HG02970 (cell line): Measurements from ENCODE around the gene ZNF785.
"Not testable (repeated sequence)": the region's sequence is repeated elsewhere in the genome, so short reads cannot be mapped to it uniquely, and the experiment has no call there.

Source experiments
- ATAC-seq: cut with Tn5 transposase; IDR thresholded peaks from one replicate; pipeline ENCODE4 v1.9.1; 2021; ENCODE audit warnings: mild to moderate bottlenecking, moderate library complexity, moderate number of reproducible peaks; ENCODE audit not compliant: unreplicated experiment, low FRiP score

ZNF785 gene

GRCh38 chr16:30585400-30586191 is at the start of gene ZNF785:
ZNF785 (minus strand) TSS chr16:30585697; CDS start chr16:30585611, 86 bp downstream.
- ATAC-seq = peak; percentile 86

DNA sequence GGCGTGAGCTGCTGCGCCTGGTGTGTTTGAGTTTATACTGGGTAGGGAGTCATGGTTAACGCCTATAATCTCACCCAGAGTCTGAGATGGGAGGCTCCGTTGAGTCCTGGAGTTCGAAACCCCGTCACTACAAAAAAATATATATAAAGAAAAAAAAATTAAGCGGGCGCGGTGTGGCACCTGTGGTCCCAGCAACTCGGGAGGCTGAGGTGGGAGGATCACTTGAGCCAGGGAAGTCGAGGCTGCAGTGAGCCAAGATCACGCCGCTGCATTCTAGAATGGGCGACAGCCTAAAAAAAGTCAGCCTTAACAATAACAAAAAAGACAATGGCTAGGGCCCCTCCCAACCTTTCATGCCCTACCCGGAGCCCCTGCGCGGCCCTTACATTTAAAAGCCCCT is 48.0 kb upstream of the ZNF785 start:
- no peak for ATAC-seq

- not testable (repeated sequence) for ATAC-seq
Measured at GRCh38 chr16:30632454-30632853, 47.0 kb upstream of the ZNF785 start.

GRCh38 chr16:30628628-30629540 is 43.4 kb upstream of the ZNF785 start:
- ATAC-seq = no peak

GRCh38 chr16:30626236-30626635 is 40.7 kb upstream of the ZNF785 start:
- no peak for ATAC-seq

DNA sequence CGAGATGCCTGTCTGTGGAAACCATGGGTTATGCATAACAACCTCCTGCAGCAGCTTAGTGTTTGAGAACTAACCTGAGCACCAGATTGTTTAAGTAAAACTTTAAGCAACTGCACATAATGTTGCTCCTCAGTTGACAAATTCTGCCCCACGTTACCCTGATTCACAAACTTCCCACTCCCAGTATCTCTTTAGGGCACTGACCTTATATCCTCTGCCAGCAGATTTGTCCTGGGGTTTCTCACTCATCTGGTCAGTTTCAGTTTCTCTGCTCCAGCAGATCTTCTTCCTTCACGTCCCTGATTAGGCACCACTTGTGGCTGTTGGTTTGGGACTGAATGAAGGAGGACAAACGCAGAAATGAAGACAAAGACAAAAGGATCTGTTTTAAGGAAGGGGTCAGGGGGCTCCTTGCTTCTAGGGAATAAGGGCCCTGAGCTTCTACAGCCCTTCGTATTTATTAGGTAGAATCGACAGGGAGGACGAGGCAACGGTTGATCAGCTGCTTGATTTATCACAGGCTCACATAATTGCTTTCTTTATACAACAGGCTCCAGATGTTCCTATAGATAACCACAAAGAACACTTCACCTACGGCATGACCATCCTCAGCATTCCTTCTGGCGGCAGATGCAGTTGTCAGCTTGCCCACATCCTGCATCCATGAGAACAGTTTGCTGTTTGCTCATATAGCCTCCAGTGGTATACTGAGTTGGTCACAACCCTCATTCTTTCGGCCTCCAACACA is 38.2 kb upstream of the ZNF785 start:
- ATAC-seq = no peak

DNA sequence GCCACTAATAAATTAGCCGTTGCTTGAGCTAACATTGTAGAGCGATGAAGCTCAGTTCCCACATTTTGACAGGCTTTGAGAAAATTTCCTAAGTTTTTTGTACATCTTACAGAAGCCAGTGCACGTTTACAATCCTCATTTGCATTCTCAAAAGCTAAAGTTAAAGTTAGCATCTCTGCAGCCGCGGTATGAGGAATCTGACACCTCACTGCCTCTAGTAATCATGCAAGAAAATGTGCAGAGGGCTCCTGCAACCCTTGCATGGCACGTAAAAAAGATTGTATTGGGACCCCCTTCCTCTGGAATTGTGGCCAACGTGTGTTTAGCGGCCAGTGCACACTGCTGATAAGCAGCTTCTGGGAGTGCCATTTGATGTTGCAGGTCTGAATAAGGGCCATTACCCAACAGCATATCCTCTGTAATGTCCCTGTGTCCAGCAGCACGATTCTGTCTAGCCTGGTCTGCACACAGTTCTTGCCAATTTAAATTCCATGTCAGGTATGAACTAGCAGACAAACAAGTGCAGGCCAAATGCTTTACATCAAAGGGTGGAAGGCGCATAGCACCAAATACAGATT is 37.0 kb upstream of the ZNF785 start:
- ATAC-seq = no peak

DNA sequence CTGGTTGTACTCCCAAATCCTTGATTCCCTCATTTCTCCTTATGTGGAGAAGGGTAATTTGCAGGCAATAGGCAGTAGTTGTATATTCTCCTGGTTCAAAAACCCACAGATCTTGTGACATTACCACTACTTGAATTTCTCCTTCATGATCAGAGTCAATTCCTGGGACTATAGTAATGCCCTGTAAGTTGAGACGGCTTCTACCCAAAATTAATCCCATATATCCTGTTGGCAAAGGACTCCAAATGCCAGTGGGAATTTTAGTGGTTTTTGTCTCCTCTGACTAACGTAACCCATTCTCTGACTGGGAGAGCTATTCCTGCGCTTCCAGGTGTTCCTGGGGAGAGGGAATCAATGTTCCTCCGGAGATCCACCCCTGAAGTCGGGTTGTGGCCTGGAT is 36.3 kb upstream of the ZNF785 start:
- no peak for ATAC-seq

GRCh38 chr16:30620169-30620568 is 34.7 kb upstream of the ZNF785 start:
- no peak for ATAC-seq

GRCh38 chr16:30619638-30620037 is 34.1 kb upstream of the ZNF785 start:
- no peak for ATAC-seq

DNA sequence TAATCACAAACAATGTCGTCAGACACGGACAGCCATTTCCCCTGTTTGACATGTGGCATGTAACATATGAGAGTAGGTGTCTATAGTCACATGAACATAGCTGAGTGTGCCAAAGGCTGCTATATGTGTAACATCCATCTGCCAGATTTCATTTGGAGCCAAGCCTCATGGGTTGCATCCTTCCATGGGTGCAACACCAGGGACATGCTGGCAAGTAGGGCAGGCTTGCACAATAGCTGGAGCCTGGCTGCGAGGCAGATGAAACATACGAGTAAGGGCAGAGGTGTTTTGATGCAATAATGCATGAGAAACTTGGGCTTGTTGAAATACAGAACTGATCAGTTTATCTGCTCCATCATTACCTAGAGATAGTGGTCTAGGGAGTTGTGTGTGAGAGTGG is 33.7 kb upstream of the ZNF785 start:
- ATAC-seq = no peak

GRCh38 chr16:30615358-30616091 is 30.0 kb upstream of the ZNF785 start:
- ATAC-seq = no peak

DNA sequence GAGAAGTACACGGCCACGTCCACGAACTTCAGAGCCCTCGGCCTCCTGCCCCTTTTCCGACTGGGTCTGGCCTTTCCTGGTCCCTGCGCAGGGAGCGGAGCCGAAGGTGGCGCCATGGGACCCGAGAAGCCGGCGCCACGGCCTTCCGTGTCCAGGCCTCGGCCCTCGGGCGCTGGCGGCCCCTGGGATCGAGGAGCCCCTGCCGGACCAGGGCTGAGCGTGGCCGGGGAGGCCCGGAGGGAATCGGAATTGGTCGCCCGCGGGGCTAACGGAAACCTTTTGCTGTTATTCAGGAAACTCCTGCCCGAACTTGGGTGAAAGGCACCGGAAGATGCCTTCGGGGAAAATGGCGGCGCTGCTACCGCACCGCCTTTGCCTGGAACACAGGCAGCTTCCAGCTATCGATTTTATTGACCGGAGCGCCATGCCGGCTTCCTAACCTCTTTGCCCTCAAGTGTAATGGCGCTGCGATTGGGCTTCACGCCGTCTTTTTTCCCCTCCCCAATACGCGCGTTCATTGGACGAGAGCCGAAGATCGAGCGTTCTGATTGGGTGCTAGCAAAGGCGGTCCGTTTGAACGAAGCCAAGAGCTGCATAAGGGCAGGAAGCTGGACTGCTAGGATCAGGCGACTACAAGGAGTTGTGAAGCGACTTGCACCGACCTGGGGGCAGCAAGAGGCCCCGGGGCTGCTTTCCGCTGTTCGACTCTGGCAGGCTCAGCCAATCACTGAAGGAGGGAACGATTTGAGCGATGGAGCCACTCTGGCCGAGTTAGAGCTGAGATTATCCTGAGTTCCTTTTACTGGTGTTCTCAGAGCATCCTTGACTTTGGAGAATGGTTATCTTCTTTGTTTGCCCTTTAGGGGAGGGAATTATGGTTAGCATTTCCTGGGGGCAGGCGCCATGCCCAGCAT is 24.7 kb upstream of the ZNF785 start, which contains the start of gene ZNF689:
Gene ZNF689, minus strand, starts transcription at position 464 of the 914 bp plus-strand sequence. Its CDS starts 348 bp downstream, at position 116.
- peak; percentile 73 for ATAC-seq

- no peak for ATAC-seq
Measured at GRCh38 chr16:30609002-30609925, 23.8 kb upstream of the ZNF785 start.

DNA sequence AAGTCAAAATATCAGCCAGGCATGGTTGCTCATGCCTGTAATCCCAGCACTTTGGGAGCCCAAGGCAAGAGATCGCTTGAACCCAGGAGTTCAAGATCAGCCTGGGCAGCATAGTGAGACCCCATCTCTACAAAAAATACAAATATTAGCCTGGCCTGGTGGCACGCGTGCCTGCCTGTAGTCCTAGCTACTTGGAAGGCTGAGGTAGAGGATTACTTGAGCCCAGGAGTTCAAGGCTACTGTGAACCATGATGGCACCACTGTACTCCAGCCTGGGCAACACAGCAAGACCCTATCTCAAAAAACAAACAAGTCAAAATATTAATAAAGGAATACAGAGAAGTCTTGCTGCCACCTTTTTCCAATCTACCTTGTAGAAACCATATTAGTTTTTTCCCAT is 20.5 kb upstream of the ZNF785 start:
- no peak for ATAC-seq

GRCh38 chr16:30605158-30605557 is 19.7 kb upstream of the ZNF785 start:
- no peak for ATAC-seq

GRCh38 chr16:30604316-30604947 is 18.9 kb upstream of the ZNF785 start:
- ATAC-seq = no peak
